Adrenal gland (tissue), 5 donors: Measurements from ENCODE around the gene CACNA1E.

Experiments used
- CTCF ChIP-seq, 6 experiments: fragments of 450-650 bp in 4 of 6; fragments of 200-600 bp in 2 of 6; sonication (generic) in 1 of 6; IDR thresholded peaks; 1 replicate in 5 of 6; 2 replicates in 1 of 6; pipeline versions ENCODE4 v1.5.1 to v1.8.0; 2016 to 2021; ENCODE audit warnings: antibody characterized with exemption in 6 of 6, mild to moderate bottlenecking in 2 of 6, moderate library complexity in 1 of 6
- POLR2A ChIP-seq, 2 donors: fragments of 450-650 bp; IDR thresholded peaks; one replicate each; pipeline ENCODE4 v1.6.1; 2017; ENCODE audit warnings: antibody characterized with exemption in 2 of 2, mild to moderate bottlenecking in 2 of 2, moderate library complexity in 1 of 2
- donor health status: DM: no; HTN: no; CAD: no.

- TF ChIP-seq CTCF (IDR thresholded peaks at IDR 0.05) (no peak), POLR2A (IDR thresholded peaks at IDR 0.05) (no peak)
Measured at GRCh38 chr1:181807251-181807650, 323.9 kb downstream of the CACNA1E start.
